Endothelial cell (in vitro differentiated cells): ENCODE measurements around the gene TFF3. TPM values are rescaled to one million over a fixed set of nuclear protein-coding genes. Genes with fewer than 3 reads are reported as not detected.
A peak's percentile ranks its signal among the peaks of the same experiment; 100 is the strongest.

Source experiments
- DNase-seq: peaks from one replicate; pipeline ENCODE4 v3.0.0; 2021; ENCODE audit warnings: low spot score
- H3K27ac Mint-ChIP-seq: one replicate; pipeline ENCODE4 v1.8.0; 2021; ENCODE audit warnings: mixed read lengths, inconsistent platforms; ENCODE audit not compliant: unreplicated experiment
- H3K27me3 Mint-ChIP-seq: one replicate; pipeline ENCODE4 v1.8.0; 2021; ENCODE audit warnings: mild to moderate bottlenecking, moderate library complexity, mixed read lengths, inconsistent platforms; ENCODE audit not compliant: unreplicated experiment
- H3K36me3 Mint-ChIP-seq: one replicate; pipeline ENCODE4 v1.8.0; 2021; ENCODE audit warnings: mild to moderate bottlenecking, low read depth, mixed read lengths, inconsistent platforms; ENCODE audit not compliant: unreplicated experiment
- H3K4me1 Mint-ChIP-seq: one replicate; pipeline ENCODE4 v1.8.0; 2021; ENCODE audit warnings: mild to moderate bottlenecking, mixed read lengths, inconsistent platforms; ENCODE audit not compliant: unreplicated experiment
- H3K4me3 Mint-ChIP-seq: one replicate; pipeline ENCODE4 v1.8.0; 2021; ENCODE audit warnings: mild to moderate bottlenecking, mixed read lengths, inconsistent platforms; ENCODE audit not compliant: unreplicated experiment
- H3K9me3 Mint-ChIP-seq: one replicate; pipeline ENCODE4 v1.8.0; 2021; ENCODE audit warnings: mixed read lengths, inconsistent platforms; ENCODE audit not compliant: unreplicated experiment
- total RNA-seq: library from RNA; stranded (reverse); fragmentation: NEBNext Ultra II Directional; extraction: Animal tissue kit (Norgen Biotek cat#: 25700); gene quantifications from one replicate; pipeline ENCODE4 v1.2.1, GENCODE V29; 2021; ENCODE audit not compliant: unreplicated experiment
- TF ChIP-seq, protein P1 (sequence below): fragments of 200-600 bp; sonication (generic); IDR thresholded peaks from one replicate; pipeline ENCODE4 v1.5.0; 2021; ENCODE audit warnings: antibody characterized with exemption; ENCODE audit not compliant: unreplicated experiment

The TFF3 gene
- total RNA-seq, 1 donor from 2014 or later: not detected

DNA sequence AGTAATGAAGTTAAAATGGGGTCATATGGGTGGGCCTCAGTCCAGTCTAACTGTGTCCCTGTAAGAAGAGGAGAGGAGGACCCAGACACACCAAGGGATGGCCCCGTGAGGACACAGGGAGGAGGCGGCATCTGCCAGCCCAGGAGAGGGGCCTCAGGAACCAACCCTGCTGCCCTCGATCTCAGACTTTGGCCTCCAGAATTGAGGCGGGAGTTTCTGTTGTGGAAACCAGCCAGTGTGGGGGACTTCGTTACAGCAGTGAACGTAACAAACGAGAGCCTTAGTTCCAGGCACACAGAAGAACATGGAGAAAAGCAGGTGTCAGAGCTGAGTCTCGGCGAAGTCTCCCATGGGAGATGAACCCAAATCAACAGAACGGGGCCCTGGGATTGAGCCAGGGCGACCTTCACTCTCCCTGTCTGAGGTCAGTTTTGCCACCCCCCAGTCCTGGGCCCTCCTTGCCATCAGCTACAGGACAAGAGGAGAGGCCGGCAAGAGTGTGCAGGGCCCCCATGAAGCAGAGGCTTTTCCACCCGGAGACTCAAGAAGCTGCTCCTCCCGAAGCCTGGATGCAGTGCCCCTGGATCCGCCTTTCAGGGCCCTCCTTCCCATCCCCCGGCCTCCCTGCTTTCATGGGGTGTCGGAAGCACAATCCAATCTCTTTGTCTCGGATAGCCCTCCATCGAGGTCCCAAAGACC, 36.6 kb downstream of the TFF3 start:
- H3K36me3 Mint-ChIP-seq: peaks cover 37% of the 10 kb centered on the region
- DNase-seq: no peak
- H3K4me1 Mint-ChIP-seq: no peaks in the 10 kb centered on the region
- TF ChIP-seq, protein P1, sequence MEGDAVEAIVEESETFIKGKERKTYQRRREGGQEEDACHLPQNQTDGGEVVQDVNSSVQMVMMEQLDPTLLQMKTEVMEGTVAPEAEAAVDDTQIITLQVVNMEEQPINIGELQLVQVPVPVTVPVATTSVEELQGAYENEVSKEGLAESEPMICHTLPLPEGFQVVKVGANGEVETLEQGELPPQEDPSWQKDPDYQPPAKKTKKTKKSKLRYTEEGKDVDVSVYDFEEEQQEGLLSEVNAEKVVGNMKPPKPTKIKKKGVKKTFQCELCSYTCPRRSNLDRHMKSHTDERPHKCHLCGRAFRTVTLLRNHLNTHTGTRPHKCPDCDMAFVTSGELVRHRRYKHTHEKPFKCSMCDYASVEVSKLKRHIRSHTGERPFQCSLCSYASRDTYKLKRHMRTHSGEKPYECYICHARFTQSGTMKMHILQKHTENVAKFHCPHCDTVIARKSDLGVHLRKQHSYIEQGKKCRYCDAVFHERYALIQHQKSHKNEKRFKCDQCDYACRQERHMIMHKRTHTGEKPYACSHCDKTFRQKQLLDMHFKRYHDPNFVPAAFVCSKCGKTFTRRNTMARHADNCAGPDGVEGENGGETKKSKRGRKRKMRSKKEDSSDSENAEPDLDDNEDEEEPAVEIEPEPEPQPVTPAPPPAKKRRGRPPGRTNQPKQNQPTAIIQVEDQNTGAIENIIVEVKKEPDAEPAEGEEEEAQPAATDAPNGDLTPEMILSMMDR: no peak
- H3K27ac Mint-ChIP-seq: peak overlapping the region; percentile 72
- H3K9me3 Mint-ChIP-seq: no peaks in the 10 kb centered on the region
- H3K4me3 Mint-ChIP-seq: peak overlapping the region; percentile 81
- H3K27me3 Mint-ChIP-seq: peaks cover 26% of the 10 kb centered on the region

DNA sequence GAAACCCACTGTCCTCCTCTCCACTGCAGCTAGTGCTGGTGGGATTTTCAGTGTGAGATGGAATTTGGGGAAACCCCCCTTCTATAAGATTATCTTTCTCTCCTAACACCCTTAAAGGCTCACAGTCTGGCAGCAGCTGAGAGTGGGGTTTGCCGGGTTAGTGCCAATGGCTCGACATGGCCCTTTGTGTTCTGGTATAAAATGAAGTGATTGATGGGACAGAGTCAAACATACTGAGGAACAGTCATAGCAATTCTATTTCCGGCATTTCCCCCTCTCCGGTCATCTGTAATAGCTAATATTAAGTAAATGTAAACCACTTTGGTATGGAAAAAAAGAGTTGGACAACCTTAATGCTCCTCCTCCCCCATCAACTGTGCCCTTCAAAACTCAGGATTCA, 37.6 kb downstream of the TFF3 start:
- no peak for DNase-seq
- Mint-ChIP-seq H3K4me1 (no peaks in the 10 kb centered on the region), H3K36me3 (peaks cover 30% of the 10 kb centered on the region), H3K27ac (peak overlapping the region; percentile 72), H3K9me3 (no peaks in the 10 kb centered on the region), H3K27me3 (peaks cover 20% of the 10 kb centered on the region), H3K4me3 (no peak overlapping the region)
- TF ChIP-seq, protein P1: no peak

DNA sequence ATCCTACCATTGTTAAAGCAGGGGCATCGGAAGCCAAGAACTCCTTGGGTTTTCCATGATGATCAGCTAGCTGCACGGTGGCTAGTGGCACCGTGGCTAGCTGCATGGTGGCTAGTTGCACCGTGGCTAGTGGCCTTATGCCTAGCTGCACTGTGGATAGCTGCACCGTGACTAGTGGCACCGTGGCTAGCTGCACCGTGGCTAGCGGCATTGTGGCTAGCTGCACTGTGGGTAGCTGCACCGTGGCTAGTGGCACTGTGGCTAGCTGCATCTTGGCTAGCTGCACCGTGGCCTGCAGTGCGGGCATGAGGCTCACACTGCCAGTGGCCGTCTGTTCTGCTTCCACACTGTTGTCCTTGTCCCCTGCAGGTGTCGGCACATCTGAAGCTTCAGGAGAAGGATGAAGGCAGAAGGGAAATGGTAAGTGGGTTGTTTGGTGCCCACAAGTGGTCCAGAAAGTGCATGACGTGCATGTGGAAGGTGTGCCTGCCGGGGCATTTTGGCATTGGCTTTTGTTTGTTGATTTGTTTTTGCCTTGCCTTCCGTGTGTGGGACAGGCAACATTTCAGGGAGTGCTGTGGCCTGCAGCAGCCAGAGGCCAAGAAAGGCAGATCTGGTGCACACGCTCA, 38.6 kb downstream of the TFF3 start:
- no peak overlapping the region for H3K4me3 Mint-ChIP-seq
- H3K9me3 Mint-ChIP-seq: no peaks in the 10 kb centered on the region
- peaks cover 18% of the 10 kb centered on the region for H3K27me3 Mint-ChIP-seq
- TF ChIP-seq, protein P1: no peak
- no peak for DNase-seq
- peaks cover 32% of the 10 kb centered on the region for H3K36me3 Mint-ChIP-seq
- no peak overlapping the region for H3K27ac Mint-ChIP-seq
- H3K4me1 Mint-ChIP-seq: no peaks in the 10 kb centered on the region

DNA sequence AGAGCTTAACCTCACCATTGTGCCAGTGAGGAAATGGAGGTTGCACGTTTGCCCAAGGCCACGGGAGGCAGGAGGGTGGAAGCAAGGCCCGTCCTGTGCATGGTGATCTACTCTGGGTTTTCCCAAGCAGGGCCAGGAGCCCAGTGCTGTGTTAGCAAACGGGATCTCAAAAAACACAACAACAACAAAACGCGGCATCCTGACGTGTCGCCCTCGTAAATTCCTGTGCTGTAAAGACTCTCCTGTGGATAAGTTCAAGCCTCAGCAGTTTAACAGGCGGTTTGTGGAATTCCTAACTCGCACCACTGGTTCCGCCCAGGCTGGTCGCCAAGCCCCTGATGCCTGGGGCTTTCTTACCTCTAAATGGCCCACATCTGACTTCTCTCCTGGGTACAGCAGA, 39.1 kb downstream of the TFF3 start:
- H3K4me3 Mint-ChIP-seq: no peak overlapping the region
- H3K4me1 Mint-ChIP-seq: no peaks in the 10 kb centered on the region
- peaks cover 34% of the 10 kb centered on the region for H3K36me3 Mint-ChIP-seq
- peaks cover 18% of the 10 kb centered on the region for H3K27me3 Mint-ChIP-seq
- H3K9me3 Mint-ChIP-seq: no peaks in the 10 kb centered on the region
- DNase-seq: no peak
- TF ChIP-seq, protein P1: no peak
- no peak overlapping the region for H3K27ac Mint-ChIP-seq

DNA sequence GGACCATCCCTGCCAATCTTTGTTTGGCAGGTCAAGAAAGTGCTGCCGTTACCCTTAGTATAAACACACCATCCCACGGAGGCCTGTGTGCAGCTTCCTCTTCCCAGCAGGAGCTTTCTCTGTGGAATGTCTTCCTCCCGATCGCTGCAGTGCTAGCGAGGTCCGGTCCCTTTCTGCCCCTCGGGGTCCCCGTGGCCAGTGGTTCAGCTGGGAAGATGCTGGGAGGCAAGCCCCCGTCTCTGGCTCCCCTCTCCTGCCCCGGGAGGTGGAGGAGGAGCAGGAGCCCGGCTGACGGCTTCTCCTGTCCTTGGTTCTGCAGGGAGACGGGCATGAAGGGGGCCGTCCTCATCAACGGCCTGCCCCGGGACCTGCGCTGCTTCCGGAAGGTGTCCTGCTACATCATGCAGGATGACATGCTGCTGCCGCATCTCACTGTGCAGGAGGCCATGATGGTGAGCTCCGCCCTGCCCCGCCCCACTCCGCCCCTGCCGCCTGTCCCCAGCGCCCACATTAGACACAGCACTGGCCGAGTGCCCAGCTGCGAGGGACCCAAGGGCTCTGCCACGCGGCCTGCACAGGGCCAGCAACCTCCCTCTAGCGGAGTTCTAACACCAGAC, 42.1 kb downstream of the TFF3 start:
- TF ChIP-seq, protein P1: no peak
- Mint-ChIP-seq H3K27ac (no peak overlapping the region), H3K36me3 (peaks cover 24% of the 10 kb centered on the region), H3K9me3 (no peaks in the 10 kb centered on the region), H3K4me3 (no peak overlapping the region), H3K4me1 (peaks cover 14% of the 10 kb centered on the region), H3K27me3 (peaks cover 7% of the 10 kb centered on the region)
- DNase-seq: no peak
